ENCODE results near the gene CAB39L.

The CAB39L gene

DNA sequence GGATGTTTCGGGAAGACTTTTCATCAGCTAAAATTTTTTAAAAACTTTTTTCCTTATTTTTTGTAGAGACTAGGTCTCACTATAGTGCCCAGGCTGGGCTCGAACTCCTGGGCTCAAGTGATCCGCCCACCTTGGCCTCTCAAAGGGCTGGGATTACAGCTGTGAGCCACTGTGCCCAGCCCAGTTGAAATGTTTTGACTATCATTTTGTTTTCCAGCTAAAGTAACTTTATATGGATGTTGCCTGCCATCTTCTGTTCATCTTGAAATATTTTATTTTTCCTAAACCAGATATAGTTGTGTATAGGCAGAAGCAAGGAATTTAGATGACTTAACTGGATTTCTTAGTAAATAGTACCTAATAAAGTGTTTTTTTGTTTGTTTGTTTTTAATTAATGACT is 7.0 kb downstream of the CAB39L start:
- no peak overlapping the region for H3K4me3 ChIP-seq (ENCODE audit: low read depth, low read length)
- in situ Hi-C loops (cut with HindIII; ENCODE audit: low sequenced_read_pairs) = no loop called here

DNA sequence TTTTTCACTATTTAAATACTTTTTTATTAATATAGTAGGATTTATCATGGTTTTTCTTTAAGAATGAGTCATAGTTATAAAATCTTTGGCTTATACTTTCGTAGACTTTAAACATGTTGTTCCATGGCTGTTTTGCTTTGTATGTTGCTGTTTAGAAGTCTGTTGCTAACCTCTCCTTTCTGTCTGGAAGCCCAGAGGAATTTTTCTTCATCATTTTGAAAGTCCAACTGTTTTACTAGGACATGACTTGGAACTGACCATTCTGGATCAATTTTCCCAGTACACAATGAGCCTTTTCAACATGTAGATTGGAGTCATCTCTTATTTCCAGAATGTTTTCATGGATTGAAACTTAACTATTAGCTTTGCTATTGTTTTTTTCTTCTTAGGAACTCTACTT is 7.9 kb downstream of the CAB39L start:
- TF ChIP-seq, protein P1, sequence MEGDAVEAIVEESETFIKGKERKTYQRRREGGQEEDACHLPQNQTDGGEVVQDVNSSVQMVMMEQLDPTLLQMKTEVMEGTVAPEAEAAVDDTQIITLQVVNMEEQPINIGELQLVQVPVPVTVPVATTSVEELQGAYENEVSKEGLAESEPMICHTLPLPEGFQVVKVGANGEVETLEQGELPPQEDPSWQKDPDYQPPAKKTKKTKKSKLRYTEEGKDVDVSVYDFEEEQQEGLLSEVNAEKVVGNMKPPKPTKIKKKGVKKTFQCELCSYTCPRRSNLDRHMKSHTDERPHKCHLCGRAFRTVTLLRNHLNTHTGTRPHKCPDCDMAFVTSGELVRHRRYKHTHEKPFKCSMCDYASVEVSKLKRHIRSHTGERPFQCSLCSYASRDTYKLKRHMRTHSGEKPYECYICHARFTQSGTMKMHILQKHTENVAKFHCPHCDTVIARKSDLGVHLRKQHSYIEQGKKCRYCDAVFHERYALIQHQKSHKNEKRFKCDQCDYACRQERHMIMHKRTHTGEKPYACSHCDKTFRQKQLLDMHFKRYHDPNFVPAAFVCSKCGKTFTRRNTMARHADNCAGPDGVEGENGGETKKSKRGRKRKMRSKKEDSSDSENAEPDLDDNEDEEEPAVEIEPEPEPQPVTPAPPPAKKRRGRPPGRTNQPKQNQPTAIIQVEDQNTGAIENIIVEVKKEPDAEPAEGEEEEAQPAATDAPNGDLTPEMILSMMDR (IDR thresholded peaks at IDR 0.05; ENCODE audit: low read depth, low read length) = no peak
- in situ Hi-C loops (cut with HindIII; ENCODE audit: low sequenced_read_pairs) = no loop called here

More for the DNA sequence above, 7.0 kb downstream of the CAB39L start:
- TF ChIP-seq, protein P1 (IDR thresholded peaks at IDR 0.05; ENCODE audit: low read depth, low read length) = peak; percentile 6
- DNase-seq (ENCODE audit: low read depth, low spot score) = peak; percentile 65

DNA sequence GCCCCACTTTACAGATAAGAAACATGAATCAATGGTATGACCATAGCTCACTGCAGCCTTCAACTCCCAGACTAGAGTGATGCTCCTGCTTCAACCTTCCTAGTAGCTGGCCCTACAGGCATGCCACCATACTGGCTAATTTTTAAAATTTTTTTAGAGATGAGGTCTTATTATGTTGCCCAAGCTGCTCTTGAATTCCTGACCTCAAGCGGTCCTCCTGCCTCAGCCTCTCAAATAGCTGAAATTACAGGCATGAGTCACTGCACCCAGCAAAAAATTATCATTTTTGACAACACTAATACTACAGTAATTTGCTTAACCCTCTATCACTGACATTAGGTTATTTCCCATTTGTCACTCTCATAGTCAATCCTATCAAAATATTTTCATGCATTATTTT is 14.7 kb downstream of the CAB39L start:
- DNase-seq (ENCODE audit: low read depth, low spot score) = no peak
- TF ChIP-seq, protein P1 (IDR thresholded peaks at IDR 0.05; ENCODE audit: low read depth, low read length) = no peak
- no peak overlapping the region for H3K4me3 ChIP-seq (ENCODE audit: low read depth, low read length)
- in situ Hi-C loops (cut with HindIII; ENCODE audit: low sequenced_read_pairs) = no loop called here

More for the DNA sequence above, 7.9 kb downstream of the CAB39L start:
- DNase-seq (ENCODE audit: low read depth, low spot score) = no peak
- no peak overlapping the region for H3K4me3 ChIP-seq (ENCODE audit: low read depth, low read length)

DNA sequence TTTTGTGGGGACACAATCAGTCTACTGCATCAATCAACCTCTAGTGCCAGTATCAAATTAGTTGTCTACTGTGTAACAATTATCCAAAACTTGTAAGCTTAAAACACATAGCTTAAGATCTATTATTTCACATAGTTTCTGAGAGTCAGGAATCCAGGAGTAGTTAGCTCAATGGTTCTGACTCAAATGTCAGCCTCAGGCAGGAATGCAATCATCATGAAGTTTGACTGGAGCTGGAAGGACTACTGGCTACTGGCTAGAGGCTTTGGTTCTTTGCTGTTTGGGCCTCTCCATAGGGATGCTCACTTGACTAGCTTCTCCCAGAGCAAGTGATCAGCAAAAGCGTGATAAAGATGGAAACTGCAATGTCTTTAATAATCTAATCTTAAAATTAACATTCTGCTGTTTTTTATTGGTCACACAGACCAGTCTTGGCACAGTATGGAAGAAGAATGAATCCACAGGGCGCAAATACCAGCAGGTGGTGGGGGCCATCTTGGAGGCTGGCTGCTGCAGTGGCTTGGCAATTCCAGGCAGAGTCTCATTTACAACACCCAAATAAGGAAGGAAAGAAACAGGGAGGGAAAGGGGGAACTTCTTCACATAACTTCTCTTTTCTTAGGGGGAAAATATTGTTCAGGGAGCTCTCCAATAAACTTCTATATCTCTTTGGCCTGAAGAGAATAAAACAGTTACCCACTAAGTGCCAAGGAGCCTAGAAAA is 15.7 kb downstream of the CAB39L start:
- DNase-seq (ENCODE audit: low read depth, low spot score) = no peak
- no peak overlapping the region for H3K4me3 ChIP-seq (ENCODE audit: low read depth, low read length)
- in situ Hi-C loops (cut with HindIII; ENCODE audit: low sequenced_read_pairs) = no loop called here
- TF ChIP-seq, protein P1 (IDR thresholded peaks at IDR 0.05; ENCODE audit: low read depth, low read length) = no peak

DNA sequence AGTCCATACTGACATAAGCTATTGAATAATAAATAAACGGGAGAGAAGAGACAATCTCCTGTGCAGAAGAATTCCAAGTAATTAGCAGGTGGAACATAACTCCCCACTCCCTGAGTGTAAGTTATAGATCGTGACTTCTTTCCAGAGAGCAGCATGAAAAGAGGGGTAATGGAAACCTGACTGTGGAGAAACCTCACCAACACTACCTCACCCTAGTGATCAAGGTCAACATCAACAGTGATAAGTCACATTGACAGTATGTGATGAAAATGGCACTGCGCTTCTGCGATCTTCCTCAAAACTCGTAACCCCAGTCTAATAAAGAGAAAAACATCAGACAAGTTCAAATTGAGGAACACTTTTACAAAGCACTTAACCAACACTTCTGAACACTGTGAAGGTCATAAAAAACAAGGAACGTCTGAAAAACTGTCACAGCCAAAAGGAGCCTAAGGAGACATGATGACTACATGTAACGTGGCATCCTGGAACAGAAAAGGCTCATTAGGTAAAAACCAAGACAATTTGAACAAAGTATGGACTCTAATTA is 19.8 kb downstream of the CAB39L start:
- in situ Hi-C loops (cut with HindIII; ENCODE audit: low sequenced_read_pairs) = no loop called here
- H3K4me3 ChIP-seq (ENCODE audit: low read depth, low read length) = no peak overlapping the region
- DNase-seq (ENCODE audit: low read depth, low spot score) = no peak
- TF ChIP-seq, protein P1 (IDR thresholded peaks at IDR 0.05; ENCODE audit: low read depth, low read length) = no peak

DNA sequence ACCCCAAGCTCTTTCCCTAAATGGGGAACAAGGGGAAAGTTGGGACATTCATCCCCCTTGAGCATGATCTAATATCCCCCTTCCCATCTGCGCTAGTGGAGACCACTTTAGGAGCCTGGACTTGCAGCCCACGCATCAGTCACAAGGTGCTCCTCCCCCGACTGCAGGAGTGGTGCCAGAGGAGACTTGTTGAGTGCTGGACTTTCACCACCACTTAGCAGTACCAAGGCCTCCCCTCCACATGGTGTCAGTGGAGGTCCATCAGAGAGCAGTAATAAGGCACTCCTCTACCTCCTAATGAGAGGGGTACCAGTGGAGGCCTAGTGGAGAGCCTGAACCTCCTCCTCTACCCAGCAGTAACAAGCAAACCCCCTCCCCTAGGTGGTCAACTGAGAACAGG is 22.5 kb downstream of the CAB39L start:
- no peak for DNase-seq (ENCODE audit: low read depth, low spot score)
- TF ChIP-seq, protein P1 (IDR thresholded peaks at IDR 0.05; ENCODE audit: low read depth, low read length) = peak; percentile 3
- in situ Hi-C loops (cut with HindIII; ENCODE audit: low sequenced_read_pairs) = no loop called here

More for the DNA sequence above, 22.5 kb downstream of the CAB39L start:
- H3K4me3 ChIP-seq (ENCODE audit: low read depth, low read length) = no peak overlapping the region

Data from astrocyte of the spinal cord (primary cell).